ENCODE data around the gene NSUN5.
"Not testable (repeated sequence)": the region's sequence is repeated elsewhere in the genome, so short reads cannot be mapped to it uniquely, and the experiment has no call there.

GRCh38 chr7:73299812-73300211, 8.8 kb downstream of the NSUN5 start:
- not testable (repeated sequence) for TF ChIP-seq POLR2A, CTCF (IDR thresholded peaks at IDR 0.05)

Measured in esophagus squamous epithelium (tissue), 4 donors.